ENCODE data around the gene ZNF80. TPM values are rescaled to one million over a fixed set of nuclear protein-coding genes. Genes with fewer than 3 reads are reported as not detected.

The ZNF80 gene
- total and polyA plus RNA-seq, 2 donors (not counting 3 experiments of a cell fraction or from before 2014, with no cell fraction given), result not detected

DNA sequence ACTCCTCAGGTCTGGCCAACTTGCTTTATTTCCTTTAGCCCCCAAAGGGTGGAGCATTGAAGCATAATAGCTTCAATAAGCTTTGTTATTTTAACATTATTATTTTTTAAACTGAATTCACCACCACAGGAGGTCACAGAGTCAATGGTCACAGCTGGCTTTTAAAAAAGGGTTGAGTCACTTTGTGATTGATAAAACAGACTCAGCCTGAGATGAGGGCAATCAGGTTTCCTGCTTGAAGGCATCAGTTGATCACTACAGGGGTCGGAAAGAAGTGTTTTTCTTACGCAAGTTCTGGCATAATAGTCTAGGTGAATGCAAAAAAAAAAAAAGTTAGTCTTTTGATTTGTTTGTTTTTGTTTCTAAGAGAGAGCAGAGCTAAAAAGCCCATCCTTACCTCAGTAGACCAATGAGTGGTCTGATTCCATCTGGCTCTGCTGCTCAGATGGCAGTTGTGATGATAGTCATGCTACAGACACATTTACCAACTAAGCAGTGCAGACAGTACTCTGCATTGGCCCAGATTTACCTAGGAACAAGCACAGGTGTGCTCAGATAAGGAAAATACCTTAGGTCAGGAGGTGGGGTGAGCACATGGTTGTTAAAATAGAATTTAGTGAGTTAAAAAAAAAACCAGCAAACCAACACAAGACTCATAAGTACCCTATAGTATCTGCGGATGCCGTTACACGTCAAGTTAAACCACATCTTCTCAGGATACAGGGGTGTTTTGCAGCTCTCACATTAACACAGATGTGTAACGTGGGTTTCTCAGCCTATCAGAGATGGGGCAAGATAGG lies 22.6 kb downstream of the ZNF80 start:
- Histone ChIP-seq H3K4me3 (replicated peaks in 1 of 3; ENCODE audit: insufficient read depth in 1 of 3, low read depth in 1 of 3, low read length in 3 of 3) (peak overlapping the region in 1 of 3 experiments; percentile 29), H3K79me2 (ENCODE audit: control insufficient read depth, insufficient read depth, low read length) (no peaks in the 10 kb centered on the region), H3K27ac (ENCODE audit: insufficient read depth, low read depth, low read length) (peak overlapping the region; percentile 70), H3K9ac (replicated peaks; ENCODE audit: extremely low read depth, insufficient read depth, low read length) (peak overlapping the region; percentile 64), H3K36me3 (ENCODE audit: control insufficient read depth in 2 of 2, extremely low read depth in 1 of 2, insufficient read depth in 2 of 2, low read length in 2 of 2) (no peaks in the 10 kb centered on the region), H3K4me1 (ENCODE audit: control insufficient read depth, extremely low read depth, insufficient read depth, low read length) (peaks cover 47% of the 10 kb centered on the region), H3K9me3 (replicated peaks; ENCODE audit: control insufficient read depth, insufficient read depth, low read length) (no peaks in the 10 kb centered on the region), H3K9me1 (replicated peaks; ENCODE audit: control insufficient read depth, extremely low read depth, insufficient read depth, low read length) (no peaks in the 10 kb centered on the region), H2AFZ (ENCODE audit: low read depth, low read length) (peak overlapping the region; percentile 35), H4K20me1 (replicated peaks; ENCODE audit: control insufficient read depth, extremely low read depth, insufficient read depth, low read length) (no peaks in the 10 kb centered on the region), H3K4me2 (ENCODE audit: insufficient read depth, low read length) (peak overlapping the region; percentile 46), H3K27me3 (ENCODE audit: control insufficient read depth in 2 of 2, insufficient read depth in 2 of 2, low read length in 2 of 2) (no peaks in the 10 kb centered on the region)
- dilution Hi-C loops (cut with MboI; ENCODE audit: extremely low pct_ligation_motif_present, low sequenced_read_pairs) (no loop called here), intact Hi-C loops (cut with micrococcal nuclease) (loop anchor here (1.0 to 10.0 kb wide), 3 partner anchors 9 to 1440 kb away; no protein-coding TSS in a partner anchor)
- ChIA-PET CTCF (interaction anchor here (1.2 to 3.3 kb wide), 5 partner anchors 8 to 91 kb away, joined by 3 to 15 read pairs (median 8); no protein-coding TSS in a partner anchor), POLR2A (interaction anchor here (0.7 kb wide), 2 partner anchors 9 to 143 kb away, joined by 3 to 4 read pairs; no protein-coding TSS in a partner anchor)
- BruUV-seq (replicated peaks), result TSS peak; percentile 82
- DNase-seq (ENCODE audit: low read depth, low spot score) (no peak), FAIRE-seq (no peak)
- TF ChIP-seq POLR2AphosphoS5 (IDR thresholded peaks at IDR 0.05; ENCODE audit: insufficient read depth, low read depth, low read length) (peak; percentile 13), JUN (IDR thresholded peaks at IDR 0.05; ENCODE audit: borderline replicate concordance, insufficient read depth, insufficient read length, low read depth) (peak; percentile 10), CTCF (IDR thresholded peaks at IDR 0.05; ENCODE audit: extremely low read depth in 1 of 2, insufficient read depth in 1 of 2, low read depth in 1 of 2, low read length in 2 of 2) (no peak)

Data from endothelial cell of umbilical vein (primary cell).